Esophagus muscularis mucosa (tissue), 3 donors: Measurements from ENCODE around the gene PPIL1.

Experiments used
- CTCF ChIP-seq, 3 experiments: fragments of 200-600 bp in 2 of 3; fragments of 450-650 bp in 1 of 3; sonication (generic) in 2 of 3; IDR thresholded peaks; one replicate each; pipeline ENCODE4 v1.5.1; 2017 to 2019; ENCODE audit warnings: antibody characterized with exemption in 3 of 3, mild to moderate bottlenecking in 2 of 3, moderate library complexity in 1 of 3
- POLR2A ChIP-seq: fragments of 450-650 bp; IDR thresholded peaks from one replicate; pipeline ENCODE4 v1.6.1; 2017; ENCODE audit warnings: antibody characterized with exemption, moderate library complexity, mild to moderate bottlenecking, low read depth

- TF ChIP-seq CTCF (IDR thresholded peaks at IDR 0.05), result no peak
- no peak for TF ChIP-seq POLR2A
These were observed 7.0 kb downstream of the PPIL1 start for GRCh38 chr6:36867471-36868224.
